HCT116 (cell line): ENCODE results near the gene ZNF892. TPM values are rescaled to one million over a fixed set of nuclear protein-coding genes. Genes with fewer than 3 reads are reported as not detected.
A peak's percentile ranks its signal among the peaks of the same experiment; 100 is the strongest.
"Not testable (repeated sequence)": the region's sequence is repeated elsewhere in the genome, so short reads cannot be mapped to it uniquely, and the experiment has no call there.

Experiments
- ATAC-seq: fragments of 200-7000 bp; cut with Tn5 transposase; 2 replicates; pipeline ENCODE4 v1.9.1; 2020; ENCODE audit warnings: mild to moderate bottlenecking, moderate library complexity
- BruUV-seq: library from RNA; stranded (reverse); fragments of 400-500 nt; replicated peaks from 2 replicates; lab custom pipeline; 2021; lab: Mats Ljungman, UMichigan
- CTCF ChIA-PET: fragments of 300-600 bp; sonication (Branson Sonifier 250); formaldehyde crosslinking; loops from one replicate; lab custom pipeline; 2021; ENCODE audit warnings: antibody characterized with exemption; lab: Charles Lee
- POLR2A ChIA-PET: fragments of 300-600, 350-600 bp; sonication (Branson Sonifier 250); formaldehyde crosslinking; loops from one replicate; lab custom pipeline; 2021; ENCODE audit warnings: antibody characterized with exemption; lab: Charles Lee
- RAD21 ChIA-PET, 2 experiments: fragments of 300-600 bp; sonication (Branson Sonifier 250); formaldehyde crosslinking; loops; one replicate each; lab custom pipeline; 2023; ENCODE audit warnings: low total read pairs in 2 of 2; ENCODE audit not compliant: uncharacterized antibody in 2 of 2, unreplicated experiment in 2 of 2, low non-redundant PET in 1 of 2; lab: Charles Lee
- DNase-seq: peaks from one replicate; pipeline ENCODE4 v3.0.0-alpha.2; 2010; ENCODE audit warnings: low read depth, low spot score
- H2AFZ ChIP-seq: fragments of 200-600 bp; shearing (Covaris generic), sonication (generic); 2 replicates; pipeline ENCODE4 v1.6.1; 2017; ENCODE audit warnings: low read depth, mixed run types, mixed read lengths, antibody characterized with exemption, low read length; ENCODE audit not compliant: poor library complexity, severe bottlenecking
- H3K27ac ChIP-seq: 2 replicates; pipeline ENCODE4 v1.5.1; 2012; ENCODE audit warnings: low read depth, low read length
- H3K27me3 ChIP-seq: fragments of 200-600 bp; sonication (generic); 2 replicates; pipeline ENCODE4 v1.6.1; 2016; ENCODE audit warnings: mixed run types, low read length, mixed read lengths; ENCODE audit not compliant: insufficient read depth
- H3K36me3 ChIP-seq, 2 experiments: fragments of 200-500 bp in 1 of 2; fragments of 200-600 bp in 1 of 2; sonication (Bioruptor generic) in 1 of 2; sonication (generic) in 1 of 2; 2 replicates each; pipeline versions ENCODE4 v1.5.1 to v1.6.1; 2014 to 2016; ENCODE audit warnings: low read length in 2 of 2, inconsistent platforms in 1 of 2, mixed read lengths in 1 of 2, mixed run types in 1 of 2; ENCODE audit not compliant: insufficient read depth in 2 of 2, control insufficient read depth in 1 of 2
- H3K4me1 ChIP-seq, 2 experiments: fragments of 200-600 bp in 1 of 2; sonication (generic) in 1 of 2; 2 replicates each; pipeline versions ENCODE4 v1.5.1 to v1.6.1; 2012 to 2017; ENCODE audit warnings: low read length in 2 of 2, inconsistent platforms in 1 of 2, mild to moderate bottlenecking in 1 of 2, mixed read lengths in 1 of 2, mixed run types in 1 of 2, moderate library complexity in 1 of 2; ENCODE audit not compliant: insufficient read depth in 2 of 2, control insufficient read depth in 1 of 2
- H3K4me2 ChIP-seq: fragments of 200-600 bp; sonication (generic); 2 replicates; pipeline ENCODE4 v1.6.1; 2017; ENCODE audit warnings: mixed run types, low read length, mixed read lengths
- H3K4me3 ChIP-seq, 2 experiments: fragments of 200-600 bp in 1 of 2; sonication (generic) in 1 of 2; replicated peaks in 1 of 2; 2 replicates each; pipeline ENCODE4 v1.5.1; 2011 to 2016; ENCODE audit warnings: low read length in 2 of 2, control low read depth in 1 of 2, low read depth in 1 of 2, mild to moderate bottlenecking in 1 of 2, mixed read lengths in 1 of 2, mixed run types in 1 of 2
- H3K79me2 ChIP-seq: fragments of 200-600 bp; sonication (generic); 2 replicates; pipeline ENCODE4 v1.6.1; 2017; ENCODE audit warnings: mild to moderate bottlenecking, mixed run types, low read length, moderate library complexity, mixed read lengths; ENCODE audit not compliant: insufficient read depth
- H3K9ac ChIP-seq: fragments of 200-600 bp; sonication (generic); 2 replicates; pipeline ENCODE4 v1.6.1; 2016; ENCODE audit warnings: low read length, mixed read lengths
- H3K9me2 ChIP-seq: fragments of 200-600 bp; sonication (generic), shearing (Covaris generic); 2 replicates; pipeline ENCODE4 v1.6.1; 2017; ENCODE audit warnings: mixed run types, mild to moderate bottlenecking, moderate library complexity; ENCODE audit not compliant: insufficient read depth
- H3K9me3 ChIP-seq, 2 experiments: fragments of 200-500 bp in 1 of 2; fragments of 200-600 bp in 1 of 2; sonication (Bioruptor generic) in 1 of 2; sonication (generic) in 1 of 2; 2 replicates each; pipeline ENCODE4 v1.6.1; 2014 to 2017; ENCODE audit warnings: low read length in 2 of 2, mixed read lengths in 2 of 2, inconsistent platforms in 1 of 2, low read depth in 1 of 2, mild to moderate bottlenecking in 1 of 2, mixed run types in 1 of 2, moderate library complexity in 1 of 2; ENCODE audit not compliant: control insufficient read depth in 1 of 2, insufficient read depth in 1 of 2
- H4K20me1 ChIP-seq: fragments of 200-600 bp; sonication (generic), shearing (Covaris generic); 2 replicates; pipeline ENCODE4 v1.6.1; 2017; ENCODE audit warnings: mixed run types, mild to moderate bottlenecking, moderate library complexity; ENCODE audit not compliant: insufficient read depth
- EGR1 ChIP-seq: IDR thresholded peaks from 2 replicates; pipeline ENCODE4 v1.6.1; 2012; ENCODE audit warnings: low read depth
- POLR2A ChIP-seq: IDR thresholded peaks from 2 replicates; pipeline ENCODE4 v1.7.0; 2011; ENCODE audit warnings: borderline replicate concordance; ENCODE audit not compliant: insufficient read depth, insufficient read length; ENCODE audit errors: extremely low read depth
- RAD21 ChIP-seq: IDR thresholded peaks from 2 replicates; pipeline ENCODE4 v1.6.1; 2012; ENCODE audit warnings: low read depth, mild to moderate bottlenecking
- intact Hi-C: fragments of 100-400 bp; cut with micrococcal nuclease; formaldehyde crosslinking; loops from 2 replicates; pipeline ENCODE4 v1.10.0; 2022
- total RNA-seq: library from RNA; stranded (reverse); gene quantifications from one replicate; pipeline ENCODE4 v1.2.1, GENCODE V29; 2021; ENCODE audit not compliant: unreplicated experiment
- TF ChIP-seq, protein P1 (sequence below): IDR thresholded peaks from 2 replicates; pipeline ENCODE4 v1.6.1; 2012; ENCODE audit warnings: low read depth
- TF ChIP-seq, protein P2 (sequence below): IDR thresholded peaks from 2 replicates; pipeline ENCODE4 v1.6.1; 2012
- TF ChIP-seq, protein P3 (sequence below): IDR thresholded peaks from 2 replicates; pipeline ENCODE4 v1.6.1; 2012
- TF ChIP-seq, protein P4 (sequence below), 3 experiments: fragments of 200-600 bp in 1 of 3; sonication (generic) in 1 of 3; IDR thresholded peaks in 2 of 3; conservative IDR thresholded peaks in 1 of 3; 2 replicates each; pipeline ENCODE4 v1.5.1; 2012 to 2017; ENCODE audit warnings: low read depth in 2 of 3, low read length in 2 of 3, antibody characterized with exemption in 1 of 3, borderline replicate concordance in 1 of 3, control low read depth in 1 of 3, mild to moderate bottlenecking in 1 of 3, mixed read lengths in 1 of 3, mixed run types in 1 of 3, moderate library complexity in 1 of 3; ENCODE audit not compliant: insufficient read depth in 1 of 3

Gene ZNF892
- total RNA-seq, 1 experiment from 2014 or later: 0.27 TPM

DNA sequence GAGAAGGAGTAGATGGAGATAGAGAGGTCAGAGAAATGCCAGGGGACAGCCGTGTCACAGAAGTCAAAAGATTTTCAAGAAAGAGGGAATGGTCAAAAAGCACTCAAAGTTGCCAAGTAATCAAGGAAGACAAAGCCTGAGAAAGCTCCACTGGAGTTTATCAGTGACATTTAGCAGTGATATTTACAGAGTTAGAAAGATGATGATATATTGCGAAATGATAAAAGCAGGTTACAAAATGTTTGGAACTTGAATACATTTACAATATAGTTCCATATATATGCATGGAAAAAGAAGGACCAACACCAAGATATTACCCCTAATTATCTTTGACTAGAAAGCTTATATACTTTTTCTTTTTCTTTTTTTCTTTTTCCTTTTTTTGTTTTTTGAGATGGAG, 21.3 kb upstream of the ZNF892 start:
- intact Hi-C loops: no loop called here
- no peak overlapping the region for H3K27ac ChIP-seq
- no peak overlapping the region for H3K4me3 ChIP-seq
- no peaks in the 10 kb centered on the region for H3K79me2 ChIP-seq
- no peaks in the 10 kb centered on the region for H3K27me3 ChIP-seq
- no peaks in the 10 kb centered on the region; a peak in 1 of 4 replicates for H3K9me3 ChIP-seq
- TF ChIP-seq EGR1: no peak
- no peak for TF ChIP-seq POLR2A
- TF ChIP-seq, protein P1, sequence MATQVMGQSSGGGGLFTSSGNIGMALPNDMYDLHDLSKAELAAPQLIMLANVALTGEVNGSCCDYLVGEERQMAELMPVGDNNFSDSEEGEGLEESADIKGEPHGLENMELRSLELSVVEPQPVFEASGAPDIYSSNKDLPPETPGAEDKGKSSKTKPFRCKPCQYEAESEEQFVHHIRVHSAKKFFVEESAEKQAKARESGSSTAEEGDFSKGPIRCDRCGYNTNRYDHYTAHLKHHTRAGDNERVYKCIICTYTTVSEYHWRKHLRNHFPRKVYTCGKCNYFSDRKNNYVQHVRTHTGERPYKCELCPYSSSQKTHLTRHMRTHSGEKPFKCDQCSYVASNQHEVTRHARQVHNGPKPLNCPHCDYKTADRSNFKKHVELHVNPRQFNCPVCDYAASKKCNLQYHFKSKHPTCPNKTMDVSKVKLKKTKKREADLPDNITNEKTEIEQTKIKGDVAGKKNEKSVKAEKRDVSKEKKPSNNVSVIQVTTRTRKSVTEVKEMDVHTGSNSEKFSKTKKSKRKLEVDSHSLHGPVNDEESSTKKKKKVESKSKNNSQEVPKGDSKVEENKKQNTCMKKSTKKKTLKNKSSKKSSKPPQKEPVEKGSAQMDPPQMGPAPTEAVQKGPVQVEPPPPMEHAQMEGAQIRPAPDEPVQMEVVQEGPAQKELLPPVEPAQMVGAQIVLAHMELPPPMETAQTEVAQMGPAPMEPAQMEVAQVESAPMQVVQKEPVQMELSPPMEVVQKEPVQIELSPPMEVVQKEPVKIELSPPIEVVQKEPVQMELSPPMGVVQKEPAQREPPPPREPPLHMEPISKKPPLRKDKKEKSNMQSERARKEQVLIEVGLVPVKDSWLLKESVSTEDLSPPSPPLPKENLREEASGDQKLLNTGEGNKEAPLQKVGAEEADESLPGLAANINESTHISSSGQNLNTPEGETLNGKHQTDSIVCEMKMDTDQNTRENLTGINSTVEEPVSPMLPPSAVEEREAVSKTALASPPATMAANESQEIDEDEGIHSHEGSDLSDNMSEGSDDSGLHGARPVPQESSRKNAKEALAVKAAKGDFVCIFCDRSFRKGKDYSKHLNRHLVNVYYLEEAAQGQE: no peak
- TF ChIP-seq, protein P2, sequence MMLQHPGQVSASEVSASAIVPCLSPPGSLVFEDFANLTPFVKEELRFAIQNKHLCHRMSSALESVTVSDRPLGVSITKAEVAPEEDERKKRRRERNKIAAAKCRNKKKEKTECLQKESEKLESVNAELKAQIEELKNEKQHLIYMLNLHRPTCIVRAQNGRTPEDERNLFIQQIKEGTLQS: no peak
- POLR2A ChIA-PET: no interaction called here
- RAD21 ChIA-PET: no interaction called here
- DNase-seq: no peak
- no peak overlapping the region for H3K9ac ChIP-seq
- no peak for ATAC-seq
- H3K4me2 ChIP-seq: no peak overlapping the region
- CTCF ChIA-PET: no interaction called here
- H4K20me1 ChIP-seq: no peaks in the 10 kb centered on the region
- no peaks in the 10 kb centered on the region for H3K4me1 ChIP-seq
- H3K36me3 ChIP-seq: peaks cover 2 to 10% of the 10 kb centered on the region in 2 experiments; a peak in 2 of 4 replicates
- no TSS peak for BruUV-seq
- H3K9me2 ChIP-seq: no peaks in the 10 kb centered on the region
- no peak overlapping the region for H2AFZ ChIP-seq

DNA sequence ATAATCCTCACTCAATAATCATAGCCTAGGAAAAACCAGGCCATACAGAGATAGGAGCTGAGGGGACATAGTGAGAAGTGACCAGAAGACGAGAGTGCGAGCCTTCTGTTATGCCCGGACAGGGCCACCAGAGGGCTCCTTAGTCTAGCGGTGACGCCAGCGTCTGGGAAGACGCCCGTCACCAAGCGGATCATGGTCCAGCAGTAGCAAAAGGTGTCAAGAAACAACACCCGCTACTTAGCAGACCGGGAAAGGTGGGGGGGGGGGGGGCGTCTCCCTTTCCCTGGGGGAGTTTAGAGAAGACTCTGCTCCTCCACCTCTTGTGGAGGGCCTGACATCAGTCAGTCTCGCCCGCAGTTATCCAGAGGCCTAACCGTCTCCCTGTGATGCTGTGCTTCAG, 14.4 kb upstream of the ZNF892 start:
- H3K27ac ChIP-seq, H3K4me3 ChIP-seq, RAD21 ChIA-PET, ATAC-seq, H3K4me2 ChIP-seq, BruUV-seq, H3K9ac ChIP-seq, H3K79me2 ChIP-seq, H3K4me1 ChIP-seq, H3K9me2 ChIP-seq, H3K36me3 ChIP-seq, CTCF ChIA-PET, H3K27me3 ChIP-seq, H3K9me3 ChIP-seq, POLR2A ChIA-PET, intact Hi-C loops, H4K20me1 ChIP-seq, H2AFZ ChIP-seq: not testable (repeated sequence)
- TF ChIP-seq RAD21: peak; percentile 62
- TF ChIP-seq, protein P3, sequence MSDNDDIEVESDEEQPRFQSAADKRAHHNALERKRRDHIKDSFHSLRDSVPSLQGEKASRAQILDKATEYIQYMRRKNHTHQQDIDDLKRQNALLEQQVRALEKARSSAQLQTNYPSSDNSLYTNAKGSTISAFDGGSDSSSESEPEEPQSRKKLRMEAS: 0 out of 2 replicates have a peak, but pooled peaks have one; percentile 23
- TF ChIP-seq, protein P4, sequence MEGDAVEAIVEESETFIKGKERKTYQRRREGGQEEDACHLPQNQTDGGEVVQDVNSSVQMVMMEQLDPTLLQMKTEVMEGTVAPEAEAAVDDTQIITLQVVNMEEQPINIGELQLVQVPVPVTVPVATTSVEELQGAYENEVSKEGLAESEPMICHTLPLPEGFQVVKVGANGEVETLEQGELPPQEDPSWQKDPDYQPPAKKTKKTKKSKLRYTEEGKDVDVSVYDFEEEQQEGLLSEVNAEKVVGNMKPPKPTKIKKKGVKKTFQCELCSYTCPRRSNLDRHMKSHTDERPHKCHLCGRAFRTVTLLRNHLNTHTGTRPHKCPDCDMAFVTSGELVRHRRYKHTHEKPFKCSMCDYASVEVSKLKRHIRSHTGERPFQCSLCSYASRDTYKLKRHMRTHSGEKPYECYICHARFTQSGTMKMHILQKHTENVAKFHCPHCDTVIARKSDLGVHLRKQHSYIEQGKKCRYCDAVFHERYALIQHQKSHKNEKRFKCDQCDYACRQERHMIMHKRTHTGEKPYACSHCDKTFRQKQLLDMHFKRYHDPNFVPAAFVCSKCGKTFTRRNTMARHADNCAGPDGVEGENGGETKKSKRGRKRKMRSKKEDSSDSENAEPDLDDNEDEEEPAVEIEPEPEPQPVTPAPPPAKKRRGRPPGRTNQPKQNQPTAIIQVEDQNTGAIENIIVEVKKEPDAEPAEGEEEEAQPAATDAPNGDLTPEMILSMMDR (IDR thresholded peaks at IDR 0.05 in 2 of 3, conservative IDR thresholded peaks at IDR 0.05 in 1 of 3; ENCODE audit: borderline replicate concordance in 1 of 3, insufficient read depth in 1 of 3, low read depth in 2 of 3, low read length in 2 of 3): peak; percentile 22 to 54 (median 32); a peak in 4 of 6 replicates
- peak; percentile 6 for DNase-seq
